GM23338 (cell line): Measurements from ENCODE around the gene DUSP21.

Experiments used
- EZH2 ChIP-seq: fragments of 200-600 bp; sonication (generic); IDR thresholded peaks from one replicate; pipeline ENCODE4 v1.8.0; 2017; ENCODE audit warnings: antibody characterized with exemption, mild to moderate bottlenecking, low read depth; ENCODE audit not compliant: unreplicated experiment
- EZH2phosphoT487 ChIP-seq: fragments of 200-600 bp; sonication (generic); IDR thresholded peaks from one replicate; pipeline ENCODE4 v1.8.1; 2018; ENCODE audit warnings: antibody characterized with exemption; ENCODE audit not compliant: unreplicated experiment

- TF ChIP-seq EZH2 (no peak), EZH2phosphoT487 (no peak)
Observed at GRCh38 chrX:44829832-44830231, 14.0 kb upstream of the DUSP21 start.
